ENCODE results near the gene VAV2. TPM values are rescaled to one million over a fixed set of nuclear protein-coding genes. Genes with fewer than 3 reads are reported as not detected.

The VAV2 gene
- total and polyA plus RNA-seq, 4 donors, result 4.9 to 26.4 (median 17.0) TPM

DNA sequence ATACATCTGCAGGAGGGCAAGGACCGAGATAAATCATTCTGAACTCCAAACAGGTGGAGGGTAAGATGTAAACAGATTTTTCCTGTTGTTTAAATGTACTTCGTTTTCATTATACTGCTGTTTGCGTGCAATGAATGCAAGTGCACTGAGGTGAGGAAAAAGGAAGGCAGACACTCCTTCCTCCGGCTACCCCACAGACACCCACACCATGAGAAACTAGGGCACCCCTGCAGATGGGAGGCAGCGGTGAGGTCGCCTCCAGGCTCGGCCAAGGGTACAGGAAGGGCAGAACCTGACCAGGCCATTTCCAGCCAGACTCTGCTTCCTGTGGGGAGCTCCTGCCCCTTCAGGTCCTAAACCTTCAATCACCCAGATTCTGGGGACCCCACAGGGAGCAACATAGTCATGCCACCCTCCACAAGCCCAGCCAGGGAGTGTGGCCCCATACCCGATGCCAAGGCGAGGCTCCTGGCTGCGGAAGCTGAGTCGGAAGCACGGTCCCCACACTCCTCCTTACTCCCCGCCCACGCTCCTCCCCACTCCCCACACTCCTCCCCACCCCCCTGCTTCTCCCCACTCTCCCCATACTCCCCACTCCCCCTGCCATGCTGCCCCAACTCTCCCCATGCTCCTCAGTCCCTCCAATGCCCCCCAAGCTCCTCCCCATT is 37.1 kb downstream of the VAV2 start:
- Histone ChIP-seq H3K4me3 (ENCODE audit: low read depth in 1 of 3, low read length in 3 of 3) (no peak overlapping the region), H3K4me1 (ENCODE audit: control insufficient read depth in 4 of 4, insufficient read depth in 4 of 4, low read length in 3 of 4) (peaks cover 0 to 34% (median 6%) of the 10 kb centered on the region in 4 donors), H3K27ac (ENCODE audit: low read depth in 1 of 2, low read length in 2 of 2) (no peak overlapping the region), H3K36me3 (ENCODE audit: control insufficient read depth in 4 of 4, insufficient read depth in 3 of 4, low read depth in 1 of 4, low read length in 3 of 4) (no peaks in the 10 kb centered on the region), H3K27me3 (ENCODE audit: control insufficient read depth in 4 of 4, insufficient read depth in 4 of 4, low read length in 3 of 4) (no peaks in the 10 kb centered on the region), H3K9ac (ENCODE audit: low read depth in 1 of 2, low read length in 2 of 2) (no peak overlapping the region), H3K9me3 (ENCODE audit: control insufficient read depth in 4 of 4, low read length in 3 of 4) (no peaks in the 10 kb centered on the region)
- TF ChIP-seq FOXA1 (IDR thresholded peaks at IDR 0.05), result no peak
- no peak for TF ChIP-seq YY1 (IDR thresholded peaks at IDR 0.05)
- DNase-seq (ENCODE audit: low spot score), result no peak
- WGBS, result 68% methylated on average over 14 of the region's 14 CpGs

DNA sequence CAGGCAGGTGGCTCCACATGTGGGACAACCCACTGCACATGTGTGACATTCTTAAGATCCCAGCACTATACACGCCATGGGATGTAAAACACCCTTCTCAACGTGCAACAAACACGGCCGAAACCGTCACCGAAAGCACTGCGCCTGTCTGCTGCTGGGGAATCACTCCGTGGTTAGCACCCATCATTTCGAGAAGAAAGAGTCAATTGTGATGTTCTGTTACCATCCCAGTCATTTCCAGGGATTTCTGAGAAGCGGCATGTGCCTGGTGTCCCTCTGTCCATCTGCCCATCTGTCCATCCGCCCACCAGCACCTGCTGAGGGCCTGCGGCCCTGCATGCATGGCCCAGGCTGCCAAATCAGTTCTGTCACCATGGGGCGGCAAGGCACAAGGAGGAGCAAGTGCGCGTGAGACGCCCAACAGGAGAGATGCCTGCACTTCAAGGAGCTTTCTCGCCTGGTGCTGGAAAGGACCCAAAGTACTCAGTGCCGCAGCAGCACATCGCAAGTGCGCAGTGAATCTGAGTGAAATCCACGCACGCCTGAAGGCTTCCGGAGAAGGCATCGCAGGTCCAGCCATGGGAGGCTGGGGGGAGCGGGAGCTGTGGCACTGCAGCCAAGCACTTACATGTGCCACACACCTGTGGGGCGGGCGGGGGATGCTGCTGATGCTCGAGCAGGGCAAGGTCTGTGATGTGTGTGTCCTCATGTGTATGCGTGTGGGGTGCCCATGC is 38.0 kb downstream of the VAV2 start:
- Histone ChIP-seq H3K9ac (ENCODE audit: low read depth in 1 of 2, low read length in 2 of 2) (no peak overlapping the region), H3K4me3 (ENCODE audit: low read depth in 1 of 3, low read length in 3 of 3) (no peak overlapping the region), H3K9me3 (ENCODE audit: control insufficient read depth in 4 of 4, low read length in 3 of 4) (no peaks in the 10 kb centered on the region), H3K27ac (ENCODE audit: low read depth in 1 of 2, low read length in 2 of 2) (no peak overlapping the region), H3K4me1 (ENCODE audit: control insufficient read depth in 4 of 4, insufficient read depth in 4 of 4, low read length in 3 of 4) (peaks cover 0 to 26% (median 5%) of the 10 kb centered on the region in 4 donors), H3K36me3 (ENCODE audit: control insufficient read depth in 4 of 4, insufficient read depth in 3 of 4, low read depth in 1 of 4, low read length in 3 of 4) (no peaks in the 10 kb centered on the region), H3K27me3 (ENCODE audit: control insufficient read depth in 4 of 4, insufficient read depth in 4 of 4, low read length in 3 of 4) (no peaks in the 10 kb centered on the region)
- 91% methylated on average over 29 of the region's 29 CpGs for WGBS
- TF ChIP-seq REST (IDR thresholded peaks at IDR 0.05) (no peak), JUND (IDR thresholded peaks at IDR 0.05) (no peak), GABPA (IDR thresholded peaks at IDR 0.05 in 1 of 2, conservative IDR thresholded peaks at IDR 0.05 in 1 of 2) (no peak), EGR1 (IDR thresholded peaks at IDR 0.05; ENCODE audit: low read depth in 2 of 2) (no peak), HNF4G (IDR thresholded peaks at IDR 0.05) (no peak), ZBTB33 (IDR thresholded peaks at IDR 0.05) (no peak), FOXA2 (IDR thresholded peaks at IDR 0.05) (no peak), ATF3 (IDR thresholded peaks at IDR 0.05) (no peak)
- DNase-seq (ENCODE audit: low spot score), result no peak

GRCh38 chr9:133953621-133953975 is 38.5 kb downstream of the VAV2 start:
- Histone ChIP-seq H3K9ac (ENCODE audit: low read depth in 1 of 2, low read length in 2 of 2) (no peak overlapping the region), H3K27me3 (ENCODE audit: control insufficient read depth in 4 of 4, insufficient read depth in 4 of 4, low read length in 3 of 4) (no peaks in the 10 kb centered on the region), H3K4me3 (ENCODE audit: low read depth in 1 of 3, low read length in 3 of 3) (no peak overlapping the region), H3K4me1 (ENCODE audit: control insufficient read depth in 4 of 4, insufficient read depth in 4 of 4, low read length in 3 of 4) (peaks cover 0 to 24% (median 5%) of the 10 kb centered on the region in 4 donors), H3K27ac (ENCODE audit: low read depth in 1 of 2, low read length in 2 of 2) (no peak overlapping the region), H3K9me3 (ENCODE audit: control insufficient read depth in 4 of 4, low read length in 3 of 4) (no peaks in the 10 kb centered on the region), H3K36me3 (ENCODE audit: control insufficient read depth in 4 of 4, insufficient read depth in 3 of 4, low read depth in 1 of 4, low read length in 3 of 4) (no peaks in the 10 kb centered on the region)
- TF ChIP-seq ZBTB33 (IDR thresholded peaks at IDR 0.05) (no peak), NR2F2 (IDR thresholded peaks at IDR 0.05) (no peak), REST (IDR thresholded peaks at IDR 0.05) (no peak), HNF4A (conservative IDR thresholded peaks at IDR 0.05) (no peak), YY1 (IDR thresholded peaks at IDR 0.05) (no peak), EGR1 (IDR thresholded peaks at IDR 0.05; ENCODE audit: low read depth in 2 of 2) (no peak), TAF1 (conservative IDR thresholded peaks at IDR 0.05) (no peak), JUND (IDR thresholded peaks at IDR 0.05) (no peak), GABPA (IDR thresholded peaks at IDR 0.05 in 1 of 2, conservative IDR thresholded peaks at IDR 0.05 in 1 of 2) (no peak)
- WGBS, result 97% methylated on average over 4 of the region's 4 CpGs
- DNase-seq (ENCODE audit: low spot score), result no peak
